OCI-LY3 (cell line): ENCODE measurements around the gene KIAA1191.
A peak's percentile ranks its signal among the peaks of the same experiment; 100 is the strongest.

Experiments
- H2AFZ ChIP-seq: fragments of 200-600, 300-600 bp; shearing (Covaris generic); 2 replicates; pipeline ENCODE4 v1.6.0; 2014; ENCODE audit warnings: antibody characterized with exemption, low read depth, low read length
- H3K27ac ChIP-seq: fragments of 200-600, 300-600 bp; sonication (generic); 2 replicates; pipeline ENCODE4 v1.5.1; 2014; ENCODE audit warnings: mild to moderate bottlenecking, low read length, moderate library complexity, mixed read lengths
- H3K27me3 ChIP-seq: fragments of 200-600, 300-600 bp; sonication (generic); 2 replicates; pipeline ENCODE4 v1.6.1; 2014; ENCODE audit warnings: low read depth, low read length, mixed read lengths
- H3K36me3 ChIP-seq: fragments of 200-600, 300-600 bp; sonication (generic); replicated peaks from 2 replicates; pipeline ENCODE3; 2014; ENCODE audit warnings: low read depth, low read length, mixed read lengths
- H3K4me1 ChIP-seq: fragments of 300-600, 200-600 bp; sonication (generic); 2 replicates; pipeline ENCODE4 v1.6.1; 2014; ENCODE audit warnings: low read length, mixed read lengths
- H3K4me2 ChIP-seq: fragments of 200-600, 300-600 bp; sonication (generic); 2 replicates; pipeline ENCODE4 v1.6.1; 2014; ENCODE audit warnings: low read length, mixed read lengths
- H3K4me3 ChIP-seq: fragments of 300-600, 200-600 bp; sonication (generic); 2 replicates; pipeline ENCODE4 v1.5.1; 2014; ENCODE audit warnings: antibody characterized with exemption, mild to moderate bottlenecking, low read length, moderate library complexity
- H3K79me2 ChIP-seq: fragments of 300-600, 200-600 bp; shearing (Covaris generic); 2 replicates; pipeline ENCODE4 v1.6.1; 2014; ENCODE audit warnings: mild to moderate bottlenecking, low read length, mixed read lengths
- H3K9ac ChIP-seq: fragments of 300-600, 200-600 bp; shearing (Covaris generic); 2 replicates; pipeline ENCODE4 v1.6.0; 2014; ENCODE audit warnings: mild to moderate bottlenecking, low read length, moderate library complexity
- H3K9me3 ChIP-seq: fragments of 200-600, 300-600 bp; shearing (Covaris generic); 2 replicates; pipeline ENCODE4 v1.6.1; 2014; ENCODE audit warnings: low read length, mixed read lengths; ENCODE audit not compliant: insufficient read depth
- H4K20me1 ChIP-seq: fragments of 200-600, 300-600 bp; sonication (generic); 2 replicates; pipeline ENCODE4 v1.6.1; 2016; ENCODE audit warnings: low read length, mixed read lengths; ENCODE audit not compliant: insufficient read depth
- EZH2phosphoT487 ChIP-seq: fragments of 200-600 bp; shearing (Covaris generic); IDR thresholded peaks from 2 replicates; pipeline ENCODE4 v1.6.1; 2018; ENCODE audit warnings: antibody characterized with exemption, mixed run types, low read depth
- TF ChIP-seq, protein P1 (sequence below): fragments of 200-600, 300-600 bp; sonication (generic); IDR thresholded peaks from 2 replicates; pipeline ENCODE4 v1.5.1; 2014; ENCODE audit warnings: antibody characterized with exemption, low read length, low read depth

KIAA1191 gene

DNA sequence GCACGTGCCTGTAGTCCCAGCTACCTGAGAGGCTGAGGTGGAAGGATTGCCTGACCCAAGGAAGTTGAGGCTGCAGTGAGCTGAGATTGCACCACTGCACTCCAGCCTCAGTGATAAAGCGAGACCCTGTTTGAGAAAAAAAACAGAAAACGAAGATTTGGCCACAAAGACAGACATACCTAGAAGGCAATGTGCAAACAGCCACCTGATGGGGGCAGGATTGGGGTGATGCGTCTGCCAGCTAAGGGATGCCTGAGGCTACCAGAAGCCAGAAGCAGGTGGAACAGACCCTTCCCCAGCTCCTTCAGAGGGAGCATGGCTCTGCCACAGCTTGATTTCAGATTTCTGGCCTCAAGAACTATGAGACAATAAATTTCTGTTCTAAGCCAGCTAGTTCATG is 29.9 kb upstream of the KIAA1191 start:
- Histone ChIP-seq H3K4me3 (no peak overlapping the region), H4K20me1 (no peaks in the 10 kb centered on the region), H3K79me2 (peaks cover 41% of the 10 kb centered on the region), H3K27me3 (no peaks in the 10 kb centered on the region), H2AFZ (no peak overlapping the region), H3K4me2 (no peak overlapping the region), H3K9ac (no peak overlapping the region), H3K9me3 (no peaks in the 10 kb centered on the region), H3K4me1 (peaks cover 10% of the 10 kb centered on the region), H3K27ac (no peak overlapping the region), H3K36me3 (peaks cover 27% of the 10 kb centered on the region)
- TF ChIP-seq, protein P1, sequence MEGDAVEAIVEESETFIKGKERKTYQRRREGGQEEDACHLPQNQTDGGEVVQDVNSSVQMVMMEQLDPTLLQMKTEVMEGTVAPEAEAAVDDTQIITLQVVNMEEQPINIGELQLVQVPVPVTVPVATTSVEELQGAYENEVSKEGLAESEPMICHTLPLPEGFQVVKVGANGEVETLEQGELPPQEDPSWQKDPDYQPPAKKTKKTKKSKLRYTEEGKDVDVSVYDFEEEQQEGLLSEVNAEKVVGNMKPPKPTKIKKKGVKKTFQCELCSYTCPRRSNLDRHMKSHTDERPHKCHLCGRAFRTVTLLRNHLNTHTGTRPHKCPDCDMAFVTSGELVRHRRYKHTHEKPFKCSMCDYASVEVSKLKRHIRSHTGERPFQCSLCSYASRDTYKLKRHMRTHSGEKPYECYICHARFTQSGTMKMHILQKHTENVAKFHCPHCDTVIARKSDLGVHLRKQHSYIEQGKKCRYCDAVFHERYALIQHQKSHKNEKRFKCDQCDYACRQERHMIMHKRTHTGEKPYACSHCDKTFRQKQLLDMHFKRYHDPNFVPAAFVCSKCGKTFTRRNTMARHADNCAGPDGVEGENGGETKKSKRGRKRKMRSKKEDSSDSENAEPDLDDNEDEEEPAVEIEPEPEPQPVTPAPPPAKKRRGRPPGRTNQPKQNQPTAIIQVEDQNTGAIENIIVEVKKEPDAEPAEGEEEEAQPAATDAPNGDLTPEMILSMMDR, result no peak
- TF ChIP-seq EZH2phosphoT487, result no peak

DNA sequence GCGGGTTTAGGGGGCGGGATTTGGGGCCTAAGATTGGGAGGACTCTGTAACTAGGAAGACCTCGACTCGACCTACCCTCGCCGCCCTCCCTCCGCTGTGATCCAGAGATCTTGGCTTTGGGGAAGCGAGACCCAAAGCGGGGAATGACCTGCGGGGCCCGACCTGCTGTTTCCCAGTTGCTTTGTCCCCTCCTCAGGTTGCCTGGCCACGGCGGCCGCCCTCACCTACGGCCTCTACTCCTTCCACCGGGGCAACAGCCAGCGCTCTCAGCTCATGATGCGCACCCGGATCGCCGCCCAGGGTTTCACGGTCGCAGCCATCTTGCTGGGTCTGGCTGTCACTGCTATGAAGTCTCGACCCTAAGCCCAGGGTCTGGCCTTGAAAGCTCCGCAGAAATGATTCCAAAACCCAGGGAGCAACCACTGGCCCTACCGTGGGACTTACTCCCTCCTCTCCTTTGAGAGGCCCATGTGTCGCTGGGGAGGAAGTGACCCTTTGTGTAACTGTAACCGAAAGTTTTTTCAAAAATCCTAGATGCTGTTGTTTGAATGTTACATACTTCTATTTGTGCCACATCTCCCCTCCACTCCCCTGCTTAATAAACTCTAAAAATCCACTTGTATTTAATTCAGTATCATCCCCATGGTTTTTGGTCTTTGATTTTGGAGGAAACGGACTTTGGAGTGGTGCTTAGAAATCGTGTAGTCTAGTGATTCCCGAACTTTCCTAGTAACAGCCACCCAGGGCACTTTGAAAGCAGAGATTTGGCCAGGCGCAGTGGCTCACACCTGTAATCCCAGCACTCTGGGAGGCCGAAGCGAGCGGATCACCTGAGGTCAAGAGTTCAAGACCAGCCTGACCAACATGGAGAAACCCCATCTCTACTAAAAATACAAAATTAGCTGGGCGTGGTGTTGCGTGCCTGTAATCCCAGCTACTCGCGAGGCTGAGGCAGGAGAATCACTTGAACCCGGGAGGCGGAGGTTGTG is 27.9 kb upstream of the KIAA1191 start:
- Histone ChIP-seq H3K4me1 (peaks cover 11% of the 10 kb centered on the region), H3K79me2 (peaks cover 61% of the 10 kb centered on the region), H3K4me3 (peak overlapping the region; percentile 96), H3K9ac (peak overlapping the region; percentile 85), H3K4me2 (peak overlapping the region; percentile 84), H3K36me3 (peaks cover 45% of the 10 kb centered on the region), H3K27ac (peak overlapping the region; percentile 92), H3K27me3 (no peaks in the 10 kb centered on the region), H4K20me1 (no peaks in the 10 kb centered on the region), H3K9me3 (no peaks in the 10 kb centered on the region), H2AFZ (no peak overlapping the region; the same call in 1 of the 2 replicates)
- TF ChIP-seq, protein P1, result no peak
- no peak for TF ChIP-seq EZH2phosphoT487

DNA sequence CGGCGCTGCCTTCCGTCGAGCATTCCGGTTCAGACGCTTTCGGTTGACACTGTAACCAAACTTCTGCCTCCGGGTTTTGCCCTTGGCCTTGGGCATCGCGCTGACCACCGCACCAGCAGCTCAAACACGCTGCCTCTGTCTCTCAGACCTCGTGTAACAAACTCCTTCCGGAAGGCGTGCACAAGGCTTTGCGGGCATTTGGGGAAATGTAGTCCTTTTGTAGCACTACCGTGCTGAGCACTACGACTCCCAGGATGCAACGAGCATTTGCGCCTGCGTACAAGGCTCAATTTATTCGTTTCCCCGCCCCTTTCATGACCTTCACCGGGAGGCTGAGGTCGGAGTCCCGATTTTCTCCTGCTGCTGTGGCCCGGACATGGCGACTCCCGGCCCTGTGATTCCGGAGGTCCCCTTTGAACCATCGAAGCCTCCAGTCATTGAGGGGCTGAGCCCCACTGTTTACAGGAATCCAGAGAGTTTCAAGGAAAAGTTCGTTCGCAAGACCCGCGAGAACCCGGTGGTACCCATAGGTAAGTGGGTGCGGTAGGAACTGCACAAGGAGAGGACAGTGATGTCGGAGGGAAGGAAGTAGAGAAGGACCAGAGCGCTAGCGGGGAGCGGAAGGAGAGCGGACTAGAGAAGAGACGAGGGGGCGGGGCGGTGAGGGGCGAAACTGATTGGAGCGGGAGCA is 27.0 kb upstream of the KIAA1191 start, which contains the start of the genes HIGD2A and NOP16:
TSS of gene HIGD2A (plus strand) at position 308 of the 691 bp plus-strand sequence. CDS start at position 377, 69 bp downstream.
TSS of gene NOP16 (minus strand) at position 155 of the 691 bp plus-strand sequence. CDS start at position 96, 59 bp downstream.
- H3K4me1 ChIP-seq, result peaks cover 11% of the 10 kb centered on the region

More for the DNA sequence above, 27.0 kb upstream of the KIAA1191 start, which contains the start of the genes HIGD2A and NOP16:
- Histone ChIP-seq H4K20me1 (no peaks in the 10 kb centered on the region), H3K4me2 (peak within 1 kb of the TSS; percentile 96), H3K27me3 (no peaks in the 10 kb centered on the region), H3K36me3 (peaks cover 51% of the 10 kb centered on the region), H2AFZ (peak within 1 kb of the TSS; percentile 94; the same call in 1 of the 2 replicates), H3K9me3 (no peaks in the 10 kb centered on the region), H3K9ac (peak within 1 kb of the TSS; percentile 98), H3K79me2 (peaks cover 61% of the 10 kb centered on the region), H3K4me3 (peak within 1 kb of the TSS; percentile 96), H3K27ac (peak within 1 kb of the TSS; percentile 92)
- TF ChIP-seq, protein P1, result no peak
- TF ChIP-seq EZH2phosphoT487, result no peak
